CD8-positive, alpha-beta memory T cell (primary cell): ENCODE measurements around the gene ARL11. TPM values are rescaled to one million over a fixed set of nuclear protein-coding genes. Genes with fewer than 3 reads are reported as not detected.

Source experiments
- CTCF ChIA-PET: fragments of 350-600 bp; sonication (Branson Sonifier 250); formaldehyde crosslinking; loops from one replicate; lab custom pipeline; 2021; ENCODE audit warnings: antibody characterized with exemption; lab: Charles Lee
- POLR2A ChIA-PET: fragments of 350-600 bp; sonication (Branson Sonifier 250); formaldehyde crosslinking; loops from one replicate; lab custom pipeline; 2021; ENCODE audit warnings: antibody characterized with exemption; lab: Charles Lee
- DNase-seq, 5 donors: peaks; one replicate each; pipeline versions ENCODE4 v3.0.0 to v3.0.0-alpha.2; 2020 to 2022; ENCODE audit warnings: mixed read lengths in 1 of 5
- H3K27ac ChIP-seq: one replicate; pipeline ENCODE4 v1.7.0; 2013; ENCODE audit warnings: low read depth, mild to moderate bottlenecking, low read length, moderate library complexity
- H3K27me3 ChIP-seq: 2 replicates; pipeline ENCODE4 v1.7.0; 2013; ENCODE audit warnings: low read length, mild to moderate bottlenecking; ENCODE audit not compliant: insufficient read depth, poor library complexity, severe bottlenecking
- H3K36me3 ChIP-seq: 2 replicates; pipeline ENCODE4 v1.7.0; 2013; ENCODE audit warnings: mild to moderate bottlenecking, low read length, moderate library complexity; ENCODE audit not compliant: insufficient read depth
- H3K4me1 ChIP-seq: 2 replicates; pipeline ENCODE4 v1.7.0; 2013; ENCODE audit warnings: mild to moderate bottlenecking, low read length, moderate library complexity; ENCODE audit not compliant: insufficient read depth
- H3K4me3 ChIP-seq: 2 replicates; pipeline ENCODE4 v1.7.0; 2013; ENCODE audit warnings: mild to moderate bottlenecking, low read length
- H3K9me3 ChIP-seq: 2 replicates; pipeline ENCODE4 v1.7.0; 2013; ENCODE audit warnings: mild to moderate bottlenecking, low read length
- H3K27ac Mint-ChIP-seq, 8 donors: one replicate each; pipeline ENCODE4 v1.8.0; 2020 to 2021; ENCODE audit warnings: mixed read lengths in 8 of 8, mild to moderate bottlenecking in 6 of 8, inconsistent platforms in 3 of 8, moderate library complexity in 3 of 8
- H3K27me3 Mint-ChIP-seq, 2 donors: one replicate each; pipeline ENCODE4 v1.8.0; 2020 to 2021; ENCODE audit warnings: mixed read lengths in 2 of 2, mild to moderate bottlenecking in 1 of 2, moderate library complexity in 1 of 2
- H3K36me3 Mint-ChIP-seq, 3 donors: one replicate each; pipeline ENCODE4 v1.8.0; 2020 to 2021; ENCODE audit warnings: mixed read lengths in 3 of 3, inconsistent platforms in 1 of 3, mild to moderate bottlenecking in 1 of 3
- H3K4me1 Mint-ChIP-seq, 3 donors: one replicate each; pipeline ENCODE4 v1.8.0; 2020 to 2021; ENCODE audit warnings: mixed read lengths in 3 of 3, inconsistent platforms in 1 of 3, mild to moderate bottlenecking in 1 of 3
- H3K4me3 Mint-ChIP-seq, 7 donors: one replicate each; pipeline ENCODE4 v1.8.0; 2020 to 2021; ENCODE audit warnings: mixed read lengths in 7 of 7, mild to moderate bottlenecking in 6 of 7, moderate library complexity in 4 of 7, inconsistent platforms in 2 of 7
- H3K9me3 Mint-ChIP-seq, 5 donors: one replicate each; pipeline ENCODE4 v1.8.0; 2020 to 2022; ENCODE audit warnings: mixed read lengths in 5 of 5, mild to moderate bottlenecking in 3 of 5, moderate library complexity in 2 of 5, inconsistent platforms in 1 of 5
- polyA plus RNA-seq: library from polyadenylated mRNA; unstranded; fragments of 300-500 nt; fragmentation: Illumina TruSeq; gene quantifications from one replicate; pipeline ENCODE4 v1.2.3, GENCODE V29; 2021
- total RNA-seq, 2 experiments: library from RNA; stranded (reverse); gene quantifications; one replicate each; pipeline ENCODE4 v1.2.3, GENCODE V29; 2021

ARL11 gene
- total and polyA plus RNA-seq, 3 experiments from 2014 or later, result 0.20 to 0.38 (median 0.31) TPM

DNA sequence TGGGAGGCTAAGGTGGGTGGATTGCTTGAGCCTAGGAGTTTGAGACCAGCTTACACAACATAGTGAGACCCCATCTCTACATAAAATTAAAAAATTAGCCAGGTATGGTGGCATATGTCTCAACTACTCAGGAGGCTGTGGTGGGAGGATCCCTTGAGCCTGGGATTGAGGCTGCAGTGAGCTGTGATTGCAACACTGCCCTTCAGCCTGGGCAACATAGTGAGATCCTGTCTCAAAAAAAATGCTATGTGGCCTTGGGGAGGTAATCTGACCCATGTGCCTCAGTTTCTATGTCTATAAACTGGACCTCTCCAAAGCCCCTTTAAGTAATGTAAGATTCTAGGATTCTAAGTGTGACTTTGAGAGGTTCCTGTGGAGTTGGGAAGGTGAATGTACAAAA, 25.2 kb downstream of the ARL11 start:
- H3K4me3 ChIP-seq, result no peak overlapping the region
- ChIA-PET CTCF (no interaction called here), POLR2A (no interaction called here)
- H3K4me1 ChIP-seq, result no peaks in the 10 kb centered on the region
- no peak overlapping the region for H3K27ac ChIP-seq
- no peaks in the 10 kb centered on the region for H3K9me3 ChIP-seq
- Mint-ChIP-seq H3K27ac (no peak overlapping the region), H3K27me3 (no peaks in the 10 kb centered on the region), H3K4me1 (peaks cover 0 to 2% (median 0%) of the 10 kb centered on the region in 3 donors), H3K36me3 (peaks cover 3 to 8% (median 5%) of the 10 kb centered on the region in 3 donors), H3K4me3 (no peak overlapping the region), H3K9me3 (no peaks in the 10 kb centered on the region)
- no peak for DNase-seq
- no peaks in the 10 kb centered on the region for H3K36me3 ChIP-seq
- no peaks in the 10 kb centered on the region for H3K27me3 ChIP-seq

DNA sequence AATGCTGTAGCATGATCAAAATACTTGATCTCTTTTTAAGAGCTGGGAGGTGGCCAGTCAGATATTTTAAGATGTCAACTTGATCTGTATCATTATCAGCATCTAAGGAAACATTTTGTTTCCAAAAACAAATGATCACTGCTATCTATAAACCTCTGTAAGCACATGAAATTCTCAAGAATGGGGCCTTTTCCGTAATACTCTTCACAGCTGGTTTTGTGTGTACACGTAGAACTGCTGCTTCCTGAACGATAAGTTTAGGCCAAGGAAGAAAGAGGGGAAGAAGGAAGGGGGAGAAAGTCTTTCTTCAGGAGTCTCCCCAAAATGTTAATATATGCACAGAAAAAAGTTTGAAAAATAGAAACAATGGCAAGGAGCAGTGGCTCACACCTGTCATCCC, 25.7 kb downstream of the ARL11 start:
- no peaks in the 10 kb centered on the region for H3K4me1 ChIP-seq
- H3K4me1 Mint-ChIP-seq, result peaks cover 0 to 2% (median 0%) of the 10 kb centered on the region in 3 donors
- no peaks in the 10 kb centered on the region for H3K9me3 ChIP-seq
- H3K4me3 Mint-ChIP-seq, result no peak overlapping the region
- ChIA-PET POLR2A (no interaction called here), CTCF (no interaction called here)
- no peak overlapping the region for H3K27ac Mint-ChIP-seq
- H3K27me3 ChIP-seq, result no peaks in the 10 kb centered on the region
- no peak for DNase-seq
- no peaks in the 10 kb centered on the region for H3K36me3 ChIP-seq
- H3K27ac ChIP-seq, result no peak overlapping the region
- peaks cover 3 to 9% (median 8%) of the 10 kb centered on the region in 3 donors for H3K36me3 Mint-ChIP-seq
- no peaks in the 10 kb centered on the region for H3K9me3 Mint-ChIP-seq
- H3K4me3 ChIP-seq, result no peak overlapping the region
- no peaks in the 10 kb centered on the region for H3K27me3 Mint-ChIP-seq

DNA sequence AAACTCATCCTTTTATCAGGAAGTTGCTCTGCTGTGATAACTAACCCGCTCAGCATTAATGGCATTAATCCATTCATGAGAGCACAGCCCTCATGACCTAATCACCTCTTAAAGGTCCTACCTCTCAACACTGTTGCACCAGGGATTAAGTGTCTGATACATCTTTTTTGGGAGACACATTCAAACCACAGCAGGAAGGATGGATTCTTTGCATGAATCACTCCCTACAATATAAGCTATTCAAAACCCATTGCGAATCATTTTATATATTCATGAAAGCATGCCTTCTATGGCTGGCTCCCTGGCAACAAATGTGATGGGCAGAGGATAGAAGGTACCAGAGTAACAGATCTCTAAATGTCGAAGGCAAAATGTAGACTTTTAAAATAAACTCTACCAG, 27.6 kb downstream of the ARL11 start:
- no peak for DNase-seq
- no peak overlapping the region for H3K27ac Mint-ChIP-seq
- CTCF ChIA-PET, result no interaction called here

DNA sequence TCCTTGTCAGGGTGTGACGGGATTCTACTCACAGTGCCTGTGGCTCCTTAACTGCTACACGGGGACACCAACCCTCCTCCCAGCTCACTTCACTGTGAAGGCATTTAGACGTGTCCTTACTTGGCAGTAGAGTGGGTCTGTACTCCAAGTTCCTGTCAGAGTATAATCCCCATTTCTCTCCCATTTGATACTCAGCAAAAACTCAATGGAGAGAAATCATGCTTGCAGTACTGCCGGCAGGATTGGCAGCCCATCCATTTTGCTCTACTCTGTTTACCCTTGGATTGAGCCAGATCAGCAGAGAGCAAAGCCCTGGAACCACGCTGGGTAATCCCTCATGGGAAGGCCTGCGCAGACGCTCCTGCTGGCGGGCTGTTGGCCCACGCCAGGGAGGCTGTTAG, 28.9 kb downstream of the ARL11 start:
- H3K4me3 Mint-ChIP-seq, result no peak overlapping the region
- no peak overlapping the region for H3K4me3 ChIP-seq
- no peaks in the 10 kb centered on the region for H3K9me3 Mint-ChIP-seq
- no peak for DNase-seq
- peaks cover 0 to 2% (median 0%) of the 10 kb centered on the region in 3 donors for H3K4me1 Mint-ChIP-seq
- ChIA-PET CTCF (no interaction called here), POLR2A (no interaction called here)
- no peaks in the 10 kb centered on the region for H3K27me3 ChIP-seq
- no peaks in the 10 kb centered on the region for H3K4me1 ChIP-seq
- H3K27ac ChIP-seq, result no peak overlapping the region
- no peak overlapping the region for H3K27ac Mint-ChIP-seq
- no peaks in the 10 kb centered on the region for H3K27me3 Mint-ChIP-seq
- H3K9me3 ChIP-seq, result no peaks in the 10 kb centered on the region
- no peaks in the 10 kb centered on the region for H3K36me3 ChIP-seq
- peaks cover 8 to 33% (median 9%) of the 10 kb centered on the region in 3 donors for H3K36me3 Mint-ChIP-seq

More for the DNA sequence above, 27.6 kb downstream of the ARL11 start:
- POLR2A ChIA-PET, result no interaction called here
- no peaks in the 10 kb centered on the region for H3K9me3 Mint-ChIP-seq
- H3K36me3 Mint-ChIP-seq, result peaks cover 3 to 22% (median 8%) of the 10 kb centered on the region in 3 donors
- no peaks in the 10 kb centered on the region for H3K27me3 Mint-ChIP-seq
- H3K4me1 ChIP-seq, result no peaks in the 10 kb centered on the region
- H3K9me3 ChIP-seq, result no peaks in the 10 kb centered on the region
- H3K4me1 Mint-ChIP-seq, result peaks cover 0 to 2% (median 0%) of the 10 kb centered on the region in 3 donors
- H3K4me3 Mint-ChIP-seq, result no peak overlapping the region
- no peaks in the 10 kb centered on the region for H3K36me3 ChIP-seq
- H3K27ac ChIP-seq, result no peak overlapping the region
- H3K27me3 ChIP-seq, result no peaks in the 10 kb centered on the region
- no peak overlapping the region for H3K4me3 ChIP-seq

DNA sequence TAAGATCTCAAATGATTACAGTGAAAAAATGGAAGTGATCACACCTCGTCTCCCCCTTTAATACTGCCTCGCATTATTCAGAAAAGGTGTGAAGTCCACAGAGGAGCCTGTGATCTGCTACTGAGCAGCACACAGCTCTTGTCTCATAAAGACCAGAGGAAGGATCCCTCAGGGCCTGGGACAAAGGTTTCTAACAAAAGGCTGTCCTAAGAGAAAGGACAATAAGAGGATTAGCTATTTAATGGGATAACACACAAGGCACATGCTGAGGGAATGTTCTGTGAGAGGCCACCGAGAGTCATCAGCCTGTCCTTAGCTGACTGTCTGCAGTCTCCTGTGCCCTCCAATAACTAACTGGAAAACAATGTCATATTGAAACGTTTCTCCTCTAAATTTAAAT, 36.3 kb downstream of the ARL11 start:
- Histone ChIP-seq H3K27me3 (no peaks in the 10 kb centered on the region), H3K36me3 (no peaks in the 10 kb centered on the region), H3K4me3 (no peak overlapping the region), H3K9me3 (no peaks in the 10 kb centered on the region), H3K4me1 (no peaks in the 10 kb centered on the region), H3K27ac (no peak overlapping the region)
- Mint-ChIP-seq H3K4me1 (peaks cover 0 to 2% (median 0%) of the 10 kb centered on the region in 3 donors), H3K27me3 (no peaks in the 10 kb centered on the region), H3K27ac (peak overlapping the region in 1 of 8 donors; percentile 62), H3K4me3 (no peak overlapping the region), H3K36me3 (peaks cover 5 to 61% (median 9%) of the 10 kb centered on the region in 3 donors), H3K9me3 (no peaks in the 10 kb centered on the region)
- POLR2A ChIA-PET, result no interaction called here
- CTCF ChIA-PET, result interaction anchor here (0.7 kb wide), 1 partner anchor 1115 kb away, joined by 3 read pairs; no protein-coding TSS in a partner anchor
- DNase-seq, result no peak

DNA sequence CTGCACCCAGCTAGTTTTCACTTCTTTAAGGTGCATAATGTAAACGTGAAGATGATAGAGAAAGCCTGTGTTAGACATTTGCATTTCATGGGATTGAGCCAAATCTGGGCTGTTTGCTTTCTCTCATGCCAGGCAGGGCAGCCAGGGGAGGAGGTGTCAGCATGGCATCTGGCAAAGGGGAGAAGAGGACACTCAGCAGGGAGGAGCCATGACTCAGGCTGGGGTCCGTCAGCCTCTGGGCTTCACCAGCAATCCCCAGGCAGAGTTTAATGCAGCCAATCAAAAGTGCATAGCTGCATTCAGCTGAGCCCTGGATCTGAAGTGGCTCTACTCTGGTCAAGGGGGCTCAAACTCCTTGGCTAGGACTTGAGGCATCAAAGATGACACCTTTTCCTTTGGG, 39.5 kb downstream of the ARL11 start:
- CTCF ChIA-PET, result no interaction called here
- Histone ChIP-seq H3K9me3 (no peaks in the 10 kb centered on the region), H3K27ac (no peak overlapping the region), H3K4me1 (no peaks in the 10 kb centered on the region), H3K36me3 (no peaks in the 10 kb centered on the region), H3K27me3 (no peaks in the 10 kb centered on the region), H3K4me3 (no peak overlapping the region)
- peaks cover 0 to 9% (median 0%) of the 10 kb centered on the region in 3 donors for H3K4me1 Mint-ChIP-seq
- no peak for DNase-seq
- H3K36me3 Mint-ChIP-seq, result peaks cover 0 to 32% (median 5%) of the 10 kb centered on the region in 3 donors
- H3K27me3 Mint-ChIP-seq, result no peaks in the 10 kb centered on the region
- POLR2A ChIA-PET, result no interaction called here
- H3K27ac Mint-ChIP-seq, result peak overlapping the region in 1 of 8 donors; percentile 51
- H3K4me3 Mint-ChIP-seq, result no peak overlapping the region
- no peaks in the 10 kb centered on the region for H3K9me3 Mint-ChIP-seq

DNA sequence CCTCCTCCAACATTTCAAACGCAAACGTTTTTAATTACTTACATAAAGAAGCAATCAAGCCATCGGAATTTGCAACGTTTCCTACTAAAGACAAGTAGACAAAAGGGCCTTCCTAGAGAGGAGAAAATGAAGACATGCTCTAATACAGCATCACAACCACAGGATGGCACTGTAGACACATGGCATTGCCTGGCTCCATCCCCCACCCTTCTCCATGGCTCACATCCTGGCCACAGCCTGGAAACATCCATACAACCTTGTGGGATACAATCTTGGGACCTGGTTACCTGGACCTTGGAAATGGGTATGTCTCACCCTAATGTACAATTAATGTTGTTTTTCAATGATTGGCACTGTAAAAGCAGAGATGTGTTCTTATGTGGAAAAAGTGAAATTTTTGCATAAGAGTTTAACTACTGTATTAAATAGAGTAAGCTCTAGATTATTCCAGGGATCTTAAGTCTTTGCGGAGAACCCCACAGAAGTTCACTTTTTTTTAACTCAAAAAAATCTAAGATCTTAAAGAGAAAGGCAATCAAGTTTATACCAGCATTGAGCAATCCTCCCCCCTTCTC, 41.5 kb downstream of the ARL11 start:
- Histone ChIP-seq H3K27ac (no peak overlapping the region), H3K9me3 (no peaks in the 10 kb centered on the region), H3K36me3 (no peaks in the 10 kb centered on the region), H3K4me3 (no peak overlapping the region), H3K4me1 (no peaks in the 10 kb centered on the region), H3K27me3 (no peaks in the 10 kb centered on the region)
- Mint-ChIP-seq H3K9me3 (no peaks in the 10 kb centered on the region), H3K4me3 (no peak overlapping the region), H3K4me1 (peaks cover 0 to 11% (median 0%) of the 10 kb centered on the region in 3 donors), H3K36me3 (peaks cover 0 to 27% (median 5%) of the 10 kb centered on the region in 3 donors), H3K27ac (peak overlapping the region in 1 of 8 donors; percentile 60), H3K27me3 (no peaks in the 10 kb centered on the region)
- ChIA-PET POLR2A (no interaction called here), CTCF (interaction anchor here (0.7 to 1.2 kb wide), 4 partner anchors 13 to 179 kb away, joined by 3 read pairs; no protein-coding TSS in a partner anchor)
- DNase-seq, result peak in 1 of 5 donors; percentile 12

DNA sequence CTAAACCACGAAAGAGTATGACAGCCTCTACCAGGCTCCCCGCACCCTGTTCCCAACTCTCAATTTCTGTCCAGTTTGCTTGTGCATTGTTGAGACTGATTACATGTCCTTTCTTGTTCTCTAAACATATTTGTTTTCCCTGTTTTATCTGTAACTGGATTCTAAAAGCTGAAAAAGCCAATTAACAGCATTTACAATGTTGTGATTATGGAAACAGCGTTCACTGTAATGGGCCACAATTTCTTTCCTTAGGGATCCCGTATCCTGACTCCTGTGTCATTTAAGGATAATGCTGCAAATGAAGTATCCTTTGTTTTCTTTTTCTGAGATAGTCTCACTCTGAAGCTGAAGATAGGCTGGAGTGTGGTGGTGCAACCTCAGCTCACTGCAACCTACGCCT, 42.5 kb downstream of the ARL11 start:
- no peaks in the 10 kb centered on the region for H3K9me3 ChIP-seq
- H3K27me3 Mint-ChIP-seq, result no peaks in the 10 kb centered on the region
- no peaks in the 10 kb centered on the region for H3K27me3 ChIP-seq
- H3K4me3 Mint-ChIP-seq, result no peak overlapping the region
- no peaks in the 10 kb centered on the region for H3K9me3 Mint-ChIP-seq
- H3K4me1 ChIP-seq, result no peaks in the 10 kb centered on the region
- H3K4me3 ChIP-seq, result no peak overlapping the region
- peak overlapping the region in 1 of 8 donors; percentile 3 for H3K27ac Mint-ChIP-seq
- peaks cover 0 to 13% (median 0%) of the 10 kb centered on the region in 3 donors for H3K4me1 Mint-ChIP-seq
- CTCF ChIA-PET, result interaction anchor here (1.0 to 1.2 kb wide), 2 partner anchors 12 to 173 kb away, joined by 3 read pairs; no protein-coding TSS in a partner anchor
- peaks cover 0 to 29% (median 3%) of the 10 kb centered on the region in 3 donors for H3K36me3 Mint-ChIP-seq
- DNase-seq, result no peak
- H3K36me3 ChIP-seq, result no peaks in the 10 kb centered on the region
- H3K27ac ChIP-seq, result no peak overlapping the region
- POLR2A ChIA-PET, result no interaction called here
